ENCODE data around the gene SELENOI.
"Not testable (repeated sequence)": the region's sequence is repeated elsewhere in the genome, so short reads cannot be mapped to it uniquely, and the experiment has no call there.

SELENOI gene

GRCh38 chr2:26345545-26346453 lies at the start of gene SELENOI:
TSS of gene SELENOI (plus strand) at chr2:26346143. CDS start at chr2:26346233, 90 bp downstream.
- DNase-seq (ENCODE audit: low read depth in 1 of 2, low spot score in 1 of 2), result peak; percentile 47 to 98
- TF ChIP-seq JUND (IDR thresholded peaks at IDR 0.05; ENCODE audit: low read depth), result no peak
- in situ Hi-C loops (cut with HindIII; ENCODE audit: low pct_unique_long_range_greater_than_20kb, low sequenced_read_pairs), result no loop called here

DNA sequence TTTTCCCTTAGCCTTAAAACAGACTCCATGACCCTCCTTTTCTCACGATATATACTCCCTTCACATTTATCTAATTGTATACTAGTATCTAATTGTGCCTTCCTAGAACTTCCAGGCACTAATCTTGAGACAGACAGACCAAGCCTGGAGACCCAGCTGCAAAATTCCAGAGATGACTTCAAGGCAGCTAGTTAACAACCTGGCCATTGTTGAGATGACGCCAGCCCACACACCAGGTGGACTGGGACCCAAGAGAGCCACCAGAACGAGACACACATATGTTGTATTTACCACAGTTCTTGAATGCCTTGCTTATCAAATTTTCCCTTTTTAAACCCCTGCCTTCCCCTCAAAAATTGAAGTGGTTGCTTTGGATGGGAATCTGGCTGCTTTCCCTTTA lies 48.9 kb upstream of the SELENOI start:
- DNase-seq (ENCODE audit: low read depth in 1 of 2, low spot score in 1 of 2), result no peak
- in situ Hi-C loops (cut with HindIII; ENCODE audit: low pct_unique_long_range_greater_than_20kb, low sequenced_read_pairs), result no loop called here
- no peak for TF ChIP-seq JUND (IDR thresholded peaks at IDR 0.05; ENCODE audit: low read depth)

- DNase-seq (ENCODE audit: low read depth in 1 of 2, low spot score in 1 of 2), result no peak
- TF ChIP-seq JUND (IDR thresholded peaks at IDR 0.05; ENCODE audit: low read depth), result no peak
- in situ Hi-C loops (cut with HindIII; ENCODE audit: low pct_unique_long_range_greater_than_20kb, low sequenced_read_pairs), result no loop called here
Observed at GRCh38 chr2:26298286-26298637, 47.7 kb upstream of the SELENOI start.

DNA sequence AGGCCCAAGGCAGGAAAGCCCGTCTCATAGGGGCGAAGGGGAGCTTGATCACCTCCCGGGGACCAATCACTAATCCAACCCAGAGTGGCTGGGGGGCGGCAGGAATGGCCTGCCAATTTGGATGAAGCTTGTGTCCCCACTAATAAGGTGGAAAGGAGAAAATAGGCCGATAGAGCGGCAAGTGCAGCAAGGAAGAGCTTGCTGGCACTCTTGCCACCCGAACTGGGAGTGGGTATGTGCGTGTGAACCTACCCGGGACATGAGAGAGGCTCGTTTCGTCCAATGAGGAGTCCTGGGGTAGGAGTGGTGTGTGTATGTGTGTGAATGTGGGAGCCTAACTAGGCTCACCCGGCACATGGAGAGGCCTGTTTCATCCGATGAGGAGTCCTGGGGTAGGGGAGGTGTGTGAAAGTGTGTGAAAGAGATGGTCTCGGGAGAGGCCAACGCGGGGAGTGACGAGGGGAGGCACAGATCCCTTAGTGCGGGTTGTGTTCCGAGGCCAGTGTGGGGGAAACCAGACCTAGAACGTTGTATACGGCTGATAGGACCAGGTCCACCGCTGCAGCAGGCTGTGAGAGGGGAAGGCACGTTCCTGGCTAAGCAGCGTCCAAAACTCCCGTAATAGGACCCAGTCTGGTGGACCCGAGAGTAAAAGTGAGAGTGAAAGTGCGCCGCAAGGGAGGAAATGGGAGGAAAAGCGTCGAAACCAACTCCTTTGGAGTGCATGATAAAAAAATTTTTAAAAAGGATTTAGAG lies 47.1 kb upstream of the SELENOI start:
- TF ChIP-seq JUND (IDR thresholded peaks at IDR 0.05; ENCODE audit: low read depth), result no peak
- no peak for DNase-seq (ENCODE audit: low read depth in 1 of 2, low spot score in 1 of 2)
- in situ Hi-C loops (cut with HindIII; ENCODE audit: low pct_unique_long_range_greater_than_20kb, low sequenced_read_pairs), result no loop called here

DNA sequence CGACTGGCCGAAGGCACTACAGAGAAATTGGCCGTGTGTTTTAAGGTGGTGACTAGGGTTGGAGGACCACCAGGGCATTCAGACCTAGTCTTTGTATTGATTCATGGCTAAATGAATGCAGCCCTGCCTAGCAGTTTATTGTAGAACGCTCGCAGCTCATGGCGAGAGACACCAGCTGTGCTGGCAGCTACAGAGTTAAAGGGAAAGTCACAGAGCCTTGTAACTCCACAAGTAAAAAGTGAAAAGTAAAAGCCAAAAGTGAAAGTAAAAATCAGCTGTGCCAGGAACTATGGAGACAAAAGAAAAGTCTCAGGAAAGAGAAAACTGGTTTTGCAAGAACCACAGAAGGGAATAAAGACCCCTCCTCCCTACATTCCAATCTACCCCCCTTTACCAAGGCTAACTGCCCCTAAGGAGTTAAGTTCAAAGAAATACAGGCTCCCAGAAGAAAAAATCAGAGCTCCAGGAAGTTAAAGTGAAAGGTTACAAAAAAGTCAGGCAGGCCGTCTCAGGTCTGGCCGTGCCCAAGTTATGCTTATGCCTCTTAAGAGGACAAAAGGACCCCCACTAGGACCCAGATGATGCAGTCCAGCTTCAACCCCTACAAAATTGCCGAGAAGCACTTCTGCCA lies 46.4 kb upstream of the SELENOI start:
- no peak for TF ChIP-seq JUND (IDR thresholded peaks at IDR 0.05; ENCODE audit: low read depth)
- peak in 1 of 2 experiments; percentile 42 for DNase-seq (ENCODE audit: low read depth in 1 of 2, low spot score in 1 of 2)
- in situ Hi-C loops (cut with HindIII; ENCODE audit: low pct_unique_long_range_greater_than_20kb, low sequenced_read_pairs), result no loop called here

DNA sequence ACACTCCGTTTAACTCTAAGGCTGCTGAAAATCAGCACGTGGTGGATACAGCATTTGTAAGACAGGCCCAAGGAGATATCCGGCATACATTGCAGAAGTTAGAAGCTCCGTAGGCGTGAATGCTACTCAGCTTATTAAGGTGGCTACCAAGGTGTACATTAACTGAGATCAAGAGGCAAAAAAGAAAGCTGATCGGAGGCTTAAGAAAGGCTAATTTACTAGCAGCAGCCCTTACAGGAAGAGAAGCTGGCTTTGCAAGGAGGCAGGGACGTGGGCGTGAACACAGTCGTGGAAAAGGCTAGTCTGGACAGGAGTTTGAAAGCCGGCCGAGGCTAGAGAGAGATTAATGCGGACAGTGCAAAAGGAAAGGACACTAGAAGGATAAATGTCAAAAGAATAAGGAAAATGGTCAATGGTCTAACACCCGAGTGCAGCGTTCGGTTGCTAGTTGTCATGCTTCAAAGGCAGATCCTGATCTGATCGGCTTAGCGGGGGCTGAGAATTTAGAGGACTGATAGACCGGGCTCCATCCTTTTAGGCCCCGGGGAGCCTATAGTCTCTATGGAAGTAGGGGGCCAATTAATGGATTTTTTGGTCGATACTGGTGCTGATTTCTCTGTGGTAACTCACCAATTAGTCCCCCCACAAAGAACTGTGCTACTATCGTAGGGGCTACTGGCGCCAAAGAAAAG lies 45.6 kb upstream of the SELENOI start:
- TF ChIP-seq JUND (IDR thresholded peaks at IDR 0.05; ENCODE audit: low read depth), result no peak
- DNase-seq (ENCODE audit: low read depth in 1 of 2, low spot score in 1 of 2), result no peak
- in situ Hi-C loops (cut with HindIII; ENCODE audit: low pct_unique_long_range_greater_than_20kb, low sequenced_read_pairs), result no loop called here

DNA sequence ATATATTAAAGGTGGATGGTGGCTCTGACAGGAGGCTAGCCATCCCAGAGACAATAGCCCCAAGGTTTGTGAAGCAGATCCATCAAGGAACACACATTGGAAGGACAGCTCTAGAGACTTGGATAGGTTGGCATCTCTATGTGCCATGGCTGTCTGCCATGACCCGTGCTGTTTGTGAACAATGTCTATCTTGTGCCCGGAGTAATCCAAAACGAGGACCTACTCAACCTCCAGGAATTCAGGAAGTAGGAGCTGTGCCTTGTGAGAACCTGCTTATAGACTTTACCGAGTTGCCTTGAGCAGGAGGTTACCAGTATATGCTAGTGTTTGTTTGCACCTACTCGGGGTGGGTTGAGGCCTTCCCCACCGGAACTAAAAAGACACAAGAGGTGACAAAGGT lies 43.1 kb upstream of the SELENOI start:
- no peak for TF ChIP-seq JUND (IDR thresholded peaks at IDR 0.05; ENCODE audit: low read depth)
- peak in 1 of 2 experiments; percentile 47 for DNase-seq (ENCODE audit: low read depth in 1 of 2, low spot score in 1 of 2)
- in situ Hi-C loops (cut with HindIII; ENCODE audit: low pct_unique_long_range_greater_than_20kb, low sequenced_read_pairs), result no loop called here

DNA sequence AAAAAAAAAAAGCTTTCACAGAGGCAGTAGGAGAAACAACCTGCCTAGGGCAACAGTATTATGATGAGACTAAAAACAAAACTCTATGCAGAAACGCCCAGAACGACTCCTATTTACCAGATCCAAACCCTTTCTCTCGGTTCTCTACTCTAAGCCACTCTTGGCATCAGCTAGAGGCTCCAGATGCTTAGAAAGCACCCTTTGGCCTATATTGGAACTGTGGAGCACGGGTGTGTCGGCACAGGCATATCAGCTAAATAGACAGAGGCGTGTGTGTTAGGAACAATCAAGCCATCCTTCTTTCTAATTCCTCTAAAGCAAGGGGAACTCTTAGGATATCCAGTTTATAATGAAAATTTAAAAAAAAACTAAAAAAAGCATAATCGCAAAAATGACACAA lies 40.8 kb upstream of the SELENOI start:
- in situ Hi-C loops (cut with HindIII; ENCODE audit: low pct_unique_long_range_greater_than_20kb, low sequenced_read_pairs); DNase-seq (ENCODE audit: low read depth in 1 of 2, low spot score in 1 of 2): not testable (repeated sequence)

DNA sequence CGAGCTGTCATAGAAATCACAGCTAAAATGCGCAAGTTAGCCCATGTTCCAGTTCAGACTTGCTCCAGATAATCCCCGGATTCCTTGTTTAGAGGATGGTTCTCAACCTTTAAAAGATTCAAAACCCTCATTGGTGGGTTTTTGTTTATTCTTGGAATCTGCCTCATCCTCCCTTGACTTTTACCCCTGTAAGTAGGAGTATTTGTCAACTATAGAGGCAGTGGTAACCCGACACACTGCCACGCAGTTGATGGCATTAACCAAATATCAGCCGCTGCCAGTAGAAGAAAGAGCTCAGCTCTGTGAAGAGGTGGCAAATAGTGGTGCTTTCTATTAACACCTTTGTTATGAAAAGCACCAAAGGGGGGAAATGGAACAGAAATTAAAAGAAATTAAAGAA lies 40.4 kb upstream of the SELENOI start:
- TF ChIP-seq JUND (IDR thresholded peaks at IDR 0.05; ENCODE audit: low read depth), result no peak
- in situ Hi-C loops (cut with HindIII; ENCODE audit: low pct_unique_long_range_greater_than_20kb, low sequenced_read_pairs), result no loop called here
- no peak for DNase-seq (ENCODE audit: low read depth in 1 of 2, low spot score in 1 of 2)

DNA sequence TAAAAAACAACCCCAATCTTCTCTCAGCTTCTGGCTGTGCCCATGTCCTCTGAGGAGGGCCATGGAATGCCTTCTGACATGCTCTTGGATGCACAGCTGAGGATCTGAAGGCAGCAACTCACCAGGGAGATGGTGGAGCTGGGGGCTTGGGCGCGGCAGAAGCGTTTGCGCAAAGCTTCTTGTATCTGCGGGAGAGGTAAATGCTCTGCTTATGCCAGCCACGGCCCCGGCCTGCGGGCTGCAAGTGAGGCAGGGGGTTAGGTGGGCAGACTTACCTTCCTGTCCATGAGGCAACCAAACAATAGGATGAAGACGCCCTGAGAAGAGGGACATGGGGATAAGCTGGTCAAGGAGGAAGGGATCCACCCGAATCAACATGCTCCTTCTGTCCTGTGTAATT lies 36.0 kb upstream of the SELENOI start:
- in situ Hi-C loops (cut with HindIII; ENCODE audit: low pct_unique_long_range_greater_than_20kb, low sequenced_read_pairs), result no loop called here
- DNase-seq (ENCODE audit: low read depth in 1 of 2, low spot score in 1 of 2), result no peak
- no peak for TF ChIP-seq JUND (IDR thresholded peaks at IDR 0.05; ENCODE audit: low read depth)

DNA sequence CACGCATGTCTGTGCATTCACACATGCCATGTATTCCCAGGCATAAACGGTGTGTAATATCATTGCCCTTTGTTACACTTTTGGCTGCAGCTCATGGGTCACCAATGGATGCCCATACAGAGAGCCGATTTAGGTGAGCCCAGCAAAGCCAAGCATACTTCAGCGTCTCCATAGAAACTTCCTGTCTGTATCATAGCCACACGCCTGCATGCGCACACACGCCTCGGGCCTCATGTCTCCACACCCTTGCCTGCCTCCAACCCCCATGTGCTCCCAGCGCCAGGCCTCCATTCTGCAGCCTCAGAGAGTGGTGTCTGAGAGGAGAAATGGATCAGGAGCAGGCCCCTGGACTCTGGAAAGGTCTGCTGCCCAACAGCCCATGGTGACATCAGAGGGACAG lies 33.5 kb upstream of the SELENOI start:
- in situ Hi-C loops (cut with HindIII; ENCODE audit: low pct_unique_long_range_greater_than_20kb, low sequenced_read_pairs), result no loop called here
- TF ChIP-seq JUND (IDR thresholded peaks at IDR 0.05; ENCODE audit: low read depth), result no peak
- no peak for DNase-seq (ENCODE audit: low read depth in 1 of 2, low spot score in 1 of 2)

- TF ChIP-seq JUND (IDR thresholded peaks at IDR 0.05; ENCODE audit: low read depth), result no peak
- DNase-seq (ENCODE audit: low read depth in 1 of 2, low spot score in 1 of 2), result no peak
- in situ Hi-C loops (cut with HindIII; ENCODE audit: low pct_unique_long_range_greater_than_20kb, low sequenced_read_pairs), result no loop called here
Observed at GRCh38 chr2:26313446-26313845, 32.5 kb upstream of the SELENOI start.
